RWPE1 (cell line): Measurements from ENCODE around the gene THYN1.

Experiments used
- CTCF ChIA-PET: fragments of 350-600 bp; sonication (Branson Sonifier 250); formaldehyde crosslinking; extraction: SDS; loops from one replicate; lab custom pipeline; 2021; lab: Yijun Ruan, JAX
- POLR2A ChIA-PET: fragments of 400-600 bp; formaldehyde crosslinking; extraction: SDS; loops from one replicate; lab custom pipeline; 2020; ENCODE audit warnings: antibody characterized with exemption; ENCODE audit not compliant: low non-redundant PET; lab: Yijun Ruan, JAX
- DNase-seq: peaks from one replicate; pipeline ENCODE4 v3.0.0; 2012; ENCODE audit warnings: low spot score
- H3K27ac ChIP-seq: fragments of 450-650 bp; 2 replicates; pipeline ENCODE4 v1.5.1; 2017
- TF ChIP-seq, protein P1 (sequence below): fragments of 450-650 bp; conservative IDR thresholded peaks from 2 replicates; pipeline ENCODE4 v1.5.1; 2017; ENCODE audit warnings: low read depth, mild to moderate bottlenecking

The THYN1 gene

DNA sequence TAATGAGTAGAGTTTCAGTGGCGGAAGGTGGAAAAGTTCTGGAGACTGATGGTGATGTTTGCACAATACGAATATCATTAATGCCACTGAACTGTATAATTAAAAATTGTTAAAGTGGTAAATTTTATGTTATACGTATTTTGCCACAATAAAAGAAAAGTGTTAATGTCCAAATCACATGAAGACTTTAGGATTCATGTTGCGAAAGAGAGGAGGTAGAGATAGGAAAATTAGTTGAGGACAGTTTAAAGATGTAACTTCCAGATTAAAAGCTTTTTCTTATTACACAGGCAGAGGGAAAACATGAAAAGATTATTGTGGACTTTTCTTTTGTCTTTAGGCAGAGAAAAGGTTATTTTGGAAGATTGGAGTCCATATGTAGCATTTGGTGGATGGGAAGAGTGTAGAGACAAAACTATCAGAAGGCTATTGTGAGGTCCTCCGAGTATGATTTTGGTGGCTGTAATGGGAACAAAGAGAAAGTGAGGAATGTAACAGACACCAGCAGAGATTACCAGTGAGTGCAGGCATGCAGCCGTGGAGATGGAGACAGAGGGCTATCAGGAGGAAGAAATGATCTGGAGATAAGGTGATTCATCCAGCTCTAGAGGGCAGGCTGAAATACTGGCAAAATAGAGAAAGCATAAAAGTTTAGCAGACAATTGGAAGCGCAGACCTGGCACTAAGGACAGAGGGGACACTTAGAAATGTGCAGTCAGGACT, 16.2 kb downstream of the THYN1 start:
- ChIA-PET POLR2A (no interaction called here), CTCF (no interaction called here)
- no peak overlapping the region for H3K27ac ChIP-seq
- DNase-seq = no peak
- TF ChIP-seq, protein P1, sequence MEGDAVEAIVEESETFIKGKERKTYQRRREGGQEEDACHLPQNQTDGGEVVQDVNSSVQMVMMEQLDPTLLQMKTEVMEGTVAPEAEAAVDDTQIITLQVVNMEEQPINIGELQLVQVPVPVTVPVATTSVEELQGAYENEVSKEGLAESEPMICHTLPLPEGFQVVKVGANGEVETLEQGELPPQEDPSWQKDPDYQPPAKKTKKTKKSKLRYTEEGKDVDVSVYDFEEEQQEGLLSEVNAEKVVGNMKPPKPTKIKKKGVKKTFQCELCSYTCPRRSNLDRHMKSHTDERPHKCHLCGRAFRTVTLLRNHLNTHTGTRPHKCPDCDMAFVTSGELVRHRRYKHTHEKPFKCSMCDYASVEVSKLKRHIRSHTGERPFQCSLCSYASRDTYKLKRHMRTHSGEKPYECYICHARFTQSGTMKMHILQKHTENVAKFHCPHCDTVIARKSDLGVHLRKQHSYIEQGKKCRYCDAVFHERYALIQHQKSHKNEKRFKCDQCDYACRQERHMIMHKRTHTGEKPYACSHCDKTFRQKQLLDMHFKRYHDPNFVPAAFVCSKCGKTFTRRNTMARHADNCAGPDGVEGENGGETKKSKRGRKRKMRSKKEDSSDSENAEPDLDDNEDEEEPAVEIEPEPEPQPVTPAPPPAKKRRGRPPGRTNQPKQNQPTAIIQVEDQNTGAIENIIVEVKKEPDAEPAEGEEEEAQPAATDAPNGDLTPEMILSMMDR = no peak

DNA sequence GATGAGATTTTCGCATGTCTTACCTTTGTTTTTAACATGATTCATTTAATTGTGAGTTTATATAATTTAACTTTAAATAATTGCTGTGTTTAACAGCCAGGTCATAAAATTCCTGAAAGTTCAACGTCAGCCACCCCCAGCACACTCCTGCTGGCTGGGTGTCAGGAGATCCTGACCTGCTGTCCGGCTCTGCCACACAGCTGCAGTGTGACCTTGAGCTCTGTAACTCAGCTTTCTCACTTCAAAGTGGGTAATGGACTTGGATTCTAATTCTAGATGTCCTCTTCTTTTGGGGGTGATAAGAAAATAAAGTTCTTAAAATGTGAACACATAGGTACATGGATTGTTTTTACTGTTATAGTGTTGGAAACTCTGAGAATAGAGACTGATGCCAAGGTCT, 17.8 kb downstream of the THYN1 start:
- POLR2A ChIA-PET = no interaction called here

DNA sequence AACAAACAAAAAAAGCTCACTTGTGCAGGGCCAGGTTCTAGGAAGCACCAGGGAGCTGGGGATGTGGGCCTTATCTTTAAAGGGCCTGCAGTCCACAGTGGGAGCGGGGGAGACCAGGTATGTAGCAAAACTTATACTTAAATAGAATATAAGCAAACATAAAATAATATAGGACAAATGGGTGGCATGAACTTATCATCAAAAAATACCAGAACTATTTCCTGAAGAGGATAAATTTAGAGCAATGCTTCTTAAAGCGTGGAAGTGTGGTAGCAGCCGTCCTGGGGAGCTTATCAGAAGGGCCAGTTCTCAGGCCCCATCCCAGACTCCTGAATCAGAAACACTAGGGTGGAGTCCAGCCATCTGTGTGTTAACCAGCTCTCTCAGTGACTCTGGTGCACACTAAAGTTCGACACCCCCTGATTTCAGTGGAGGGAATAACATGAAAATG, 19.4 kb downstream of the THYN1 start:
- ChIA-PET POLR2A (interaction anchor here (1.1 kb wide), 1 partner anchor 10 kb away, joined by 3 read pairs; the partner anchor contains the start of genes NCAPD3 and VPS26B), CTCF (no interaction called here)
- TF ChIP-seq, protein P1 = no peak
- H3K27ac ChIP-seq = no peak overlapping the region
- DNase-seq = no peak

More for the DNA sequence above, 17.8 kb downstream of the THYN1 start:
- CTCF ChIA-PET = interaction anchor here (0.6 to 1.3 kb wide), 2 partner anchors 10 to 95 kb away, joined by 3 to 5 read pairs; no protein-coding TSS in a partner anchor
- TF ChIP-seq, protein P1 = no peak
- H3K27ac ChIP-seq = no peak overlapping the region
- DNase-seq = no peak

DNA sequence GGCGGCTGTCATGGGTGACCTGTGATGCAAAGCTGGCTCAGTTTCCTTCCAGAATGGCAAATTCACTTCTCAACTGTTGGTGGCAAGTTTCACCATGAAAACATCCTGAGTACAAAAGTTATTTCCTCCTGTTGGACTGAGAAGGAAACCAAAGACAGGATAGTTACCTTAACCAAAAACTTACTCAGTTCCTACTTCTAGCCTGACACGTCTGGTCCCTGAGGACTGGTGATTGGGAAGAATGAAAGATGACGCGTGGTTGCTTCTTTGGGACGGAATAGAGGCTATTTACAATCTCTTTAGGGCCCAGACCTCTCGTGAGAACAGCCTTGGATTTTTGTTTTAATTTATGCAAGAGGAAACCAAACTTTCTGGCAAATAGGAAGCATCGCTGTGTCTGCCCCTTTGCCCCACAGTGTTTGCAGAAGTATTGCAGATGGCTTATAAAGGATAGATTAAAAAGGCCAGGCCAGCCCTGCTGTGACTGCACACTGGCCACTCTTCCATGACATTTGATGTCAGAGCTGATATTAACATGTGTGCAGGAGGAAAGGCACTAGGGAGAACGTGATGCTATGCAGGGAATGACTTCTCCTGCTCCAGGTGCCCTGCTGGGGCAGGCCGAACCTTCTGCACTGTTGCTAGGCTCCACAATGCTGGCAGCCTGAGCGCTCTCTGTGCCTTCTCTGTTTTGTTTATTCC, 21.0 kb downstream of the THYN1 start:
- no peak for DNase-seq
- H3K27ac ChIP-seq = no peak overlapping the region
- TF ChIP-seq, protein P1 = no peak
- ChIA-PET POLR2A (no interaction called here), CTCF (no interaction called here)

DNA sequence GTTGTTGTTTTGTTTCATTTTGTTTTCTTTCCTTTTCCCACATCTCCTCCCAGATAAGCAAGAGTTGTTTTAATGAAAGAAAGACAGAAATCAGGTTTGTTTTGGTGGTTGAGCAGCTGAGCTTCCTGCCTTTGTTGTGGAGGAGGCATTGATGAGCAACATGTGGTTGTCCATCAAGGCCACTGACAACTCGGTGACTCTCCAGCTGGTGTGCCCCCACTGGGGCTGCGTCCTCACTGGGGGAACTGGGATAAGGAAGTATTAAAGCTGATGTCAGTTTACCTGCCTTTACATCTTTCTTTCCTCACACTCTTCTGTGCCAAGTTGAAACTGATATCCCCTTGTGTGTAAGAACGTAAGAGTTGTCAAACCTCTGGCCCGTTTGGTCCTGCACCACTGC, 22.8 kb downstream of the THYN1 start:
- CTCF ChIA-PET = interaction anchor here (0.6 to 0.7 kb wide), 2 partner anchors 25 to 305 kb away, joined by 3 read pairs; no protein-coding TSS in a partner anchor
- DNase-seq = no peak
- no peak overlapping the region for H3K27ac ChIP-seq
- TF ChIP-seq, protein P1 = no peak
- POLR2A ChIA-PET = no interaction called here

DNA sequence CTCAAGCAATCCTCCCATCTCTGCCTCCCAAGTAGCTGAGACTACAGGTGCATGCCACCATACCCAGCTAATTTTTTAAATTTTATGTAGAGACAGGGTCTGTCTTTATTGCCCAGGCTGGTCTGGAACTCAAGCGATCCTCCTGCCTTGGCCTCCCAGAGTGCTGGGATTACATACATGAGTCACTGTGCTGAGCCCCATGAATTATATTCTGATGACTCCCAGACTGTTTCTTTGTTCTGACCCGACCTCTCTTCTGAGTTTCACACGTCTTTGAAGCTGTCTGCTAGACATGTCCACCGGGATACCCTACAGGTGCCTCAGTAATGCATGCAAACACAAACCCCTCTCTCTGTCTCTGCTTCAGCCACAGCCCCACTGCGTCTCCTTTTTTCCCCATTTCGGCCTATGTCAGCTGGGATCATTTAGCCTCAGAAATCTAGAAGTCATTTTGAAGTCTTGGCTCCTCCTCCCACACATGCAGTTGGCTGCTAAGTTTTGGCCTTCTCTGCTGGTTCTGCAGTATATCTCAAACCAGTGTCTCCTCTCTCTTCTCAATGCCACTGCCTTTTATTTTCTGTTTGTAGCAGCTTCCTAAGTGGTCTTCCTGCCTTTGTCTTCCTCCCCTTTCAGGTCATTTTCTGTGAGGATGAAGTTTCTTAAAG, 23.9 kb downstream of the THYN1 start:
- no peak for DNase-seq
- ChIA-PET CTCF (interaction anchor here (0.5 to 0.6 kb wide), 3 partner anchors 16 to 720 kb away, joined by 3 read pairs; no protein-coding TSS in a partner anchor), POLR2A (no interaction called here)
- no peak overlapping the region for H3K27ac ChIP-seq
- TF ChIP-seq, protein P1 = no peak
